Kidney epithelial cell (primary cell): Measurements from ENCODE around the gene RGP1. TPM values are rescaled to one million over a fixed set of nuclear protein-coding genes. Genes with fewer than 3 reads are reported as not detected.

Source experiments
- DNase-seq: peaks from one replicate; pipeline ENCODE4 v3.0.0-alpha.2; 2010; ENCODE audit warnings: low read depth
- H3K27me3 ChIP-seq: 2 replicates; pipeline ENCODE4 v1.6.0; 2011; ENCODE audit warnings: low read length; ENCODE audit not compliant: control insufficient read depth, insufficient read depth
- H3K36me3 ChIP-seq: 2 replicates; pipeline ENCODE4 v1.5.1; 2011; ENCODE audit warnings: low read length; ENCODE audit not compliant: control insufficient read depth, insufficient read depth
- H3K4me3 ChIP-seq: 2 replicates; pipeline ENCODE4 v1.5.1; 2011; ENCODE audit warnings: low read depth, mild to moderate bottlenecking, control low read depth, low read length
- CTCF ChIP-seq: IDR thresholded peaks from 2 replicates; pipeline ENCODE4 v1.5.1; 2011; ENCODE audit warnings: mild to moderate bottlenecking, moderate library complexity, low read length, control low read depth, inconsistent platforms; ENCODE audit not compliant: insufficient read depth, poor library complexity, severe bottlenecking
- total RNA-seq: library from RNA; depleted of rRNA; stranded (reverse); fragments of >200 nt; gene quantifications from 2 replicates; pipeline ENCODE4 v1.2.3, GENCODE V29; 2015

Gene RGP1
- total RNA-seq, 1 donor from 2014 or later: 21.5 TPM

DNA sequence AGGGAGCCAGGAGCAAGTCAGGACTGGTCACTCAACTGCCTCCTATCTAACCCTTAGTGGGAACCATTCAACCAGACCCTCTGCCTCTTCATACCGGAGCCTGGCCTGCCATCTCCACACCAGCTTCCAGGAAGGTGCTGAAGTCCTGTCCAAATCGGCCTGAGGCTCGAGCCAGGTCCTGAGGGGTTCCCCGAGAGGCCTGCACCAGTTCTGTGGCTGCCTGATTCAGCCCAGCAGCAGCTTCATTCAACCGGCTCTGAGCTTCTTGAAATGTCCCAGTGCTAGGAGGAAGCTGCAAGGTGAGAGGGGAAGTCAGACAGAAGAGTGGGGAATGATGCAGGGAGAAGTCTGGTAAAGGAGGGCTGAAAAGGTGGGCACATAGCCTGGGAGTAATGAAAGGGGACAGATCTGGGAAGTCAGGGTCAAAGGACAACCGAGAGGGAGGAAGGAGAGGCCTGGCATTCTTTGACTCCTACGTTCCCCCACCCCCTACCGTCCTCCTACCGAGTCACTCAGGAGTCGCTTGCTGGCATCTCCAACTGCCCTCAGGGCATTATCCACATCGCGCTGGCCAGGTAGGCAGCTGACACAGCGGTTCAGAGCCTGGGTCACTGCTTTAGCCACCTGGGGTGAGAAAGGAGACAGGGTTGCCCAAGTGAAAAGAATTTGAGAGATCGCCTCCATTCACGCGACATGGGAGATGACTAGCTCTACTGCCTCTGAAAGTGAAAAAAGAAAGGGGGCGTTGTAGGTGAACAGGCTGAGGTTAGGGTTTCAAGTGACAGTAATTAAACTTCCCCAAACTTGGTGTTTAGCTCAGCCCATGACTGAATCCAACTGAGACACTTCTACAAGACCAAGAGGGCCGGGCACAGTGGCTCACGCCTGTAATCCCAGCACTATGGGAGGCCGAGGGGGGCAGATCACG lies 37.3 kb upstream of the RGP1 start:
- no peak for TF ChIP-seq CTCF
- Histone ChIP-seq H3K4me3 (no peak overlapping the region), H3K27me3 (no peaks in the 10 kb centered on the region), H3K36me3 (peaks cover 13% of the 10 kb centered on the region)
- no peak for DNase-seq

GRCh38 chr9:35712762-35713400 lies 36.2 kb upstream of the RGP1 start:
- peaks cover 13% of the 10 kb centered on the region for H3K36me3 ChIP-seq
- H3K4me3 ChIP-seq: no peak overlapping the region
- no peak for DNase-seq
- no peaks in the 10 kb centered on the region for H3K27me3 ChIP-seq
- no peak for TF ChIP-seq CTCF

DNA sequence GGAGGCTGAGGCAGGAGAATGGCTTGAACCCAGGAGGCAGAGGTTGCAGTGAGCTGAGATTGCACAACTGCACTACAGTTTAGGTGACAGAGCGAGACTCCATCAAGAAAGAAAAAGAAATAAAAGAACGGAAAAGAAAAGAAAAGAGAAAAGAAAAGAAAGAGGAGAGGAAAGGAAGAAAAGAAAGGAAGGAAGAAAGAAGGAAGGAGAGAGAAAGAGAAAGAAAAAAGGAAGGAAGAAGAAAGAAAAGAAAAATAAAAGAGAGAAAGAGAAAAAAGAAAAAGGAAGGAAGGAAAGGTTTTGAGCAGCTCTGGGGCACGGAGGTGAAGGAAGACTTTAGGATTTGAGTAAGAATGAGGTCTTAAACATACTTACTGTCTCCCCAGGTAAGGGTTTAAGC lies 35.5 kb upstream of the RGP1 start:
- Histone ChIP-seq H3K36me3 (peaks cover 11% of the 10 kb centered on the region), H3K4me3 (no peak overlapping the region), H3K27me3 (no peaks in the 10 kb centered on the region)
- no peak for TF ChIP-seq CTCF
- DNase-seq: no peak

DNA sequence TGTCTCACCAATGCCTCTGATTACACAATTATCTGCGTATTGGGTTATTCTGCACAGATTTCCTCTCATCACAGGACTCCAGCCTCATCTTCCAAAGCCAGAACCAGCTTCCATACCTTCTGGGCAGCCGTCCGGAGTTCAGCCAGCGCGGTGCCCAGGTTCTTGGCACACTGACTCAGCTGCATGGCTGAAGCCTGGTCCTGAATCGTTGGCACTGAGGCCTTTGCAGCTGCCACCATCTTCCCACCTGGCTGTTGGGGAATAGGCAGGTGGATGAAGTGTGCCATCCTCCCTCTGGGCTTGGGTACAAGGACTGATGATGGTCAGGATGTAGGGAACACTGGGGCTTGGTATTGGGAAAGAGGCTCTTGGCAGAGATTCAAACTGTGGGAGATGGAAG lies 35.0 kb upstream of the RGP1 start:
- no peaks in the 10 kb centered on the region for H3K27me3 ChIP-seq
- no peak overlapping the region for H3K4me3 ChIP-seq
- H3K36me3 ChIP-seq: peaks cover 13% of the 10 kb centered on the region
- DNase-seq: no peak
- no peak for TF ChIP-seq CTCF

GRCh38 chr9:35714579-35715252 lies 34.4 kb upstream of the RGP1 start:
- no peak for DNase-seq
- peaks cover 15% of the 10 kb centered on the region for H3K36me3 ChIP-seq
- no peak overlapping the region for H3K4me3 ChIP-seq
- no peaks in the 10 kb centered on the region for H3K27me3 ChIP-seq
- no peak for TF ChIP-seq CTCF
